Skin epidermis (tissue), 12 donors: Measurements from ENCODE around the gene RTKN2.
A peak's percentile ranks its signal among the peaks of the same experiment; 100 is the strongest.

Experiments
- H3K27ac ChIP-seq, 21 experiments: fragments of 200-600 bp; sonication (generic) in 11 of 21; one replicate each; pipeline ENCODE4 v1.5.0; 2020; ENCODE audit warnings: mild to moderate bottlenecking in 3 of 21, inconsistent platforms in 2 of 21, moderate library complexity in 2 of 21
- H3K4me3 ChIP-seq, 7 experiments: fragments of 200-600 bp; sonication (generic) in 2 of 7; one replicate each; pipeline ENCODE4 v1.5.0; 2020; ENCODE audit warnings: inconsistent platforms in 2 of 7, mild to moderate bottlenecking in 2 of 7, moderate library complexity in 1 of 7

RTKN2 gene

DNA sequence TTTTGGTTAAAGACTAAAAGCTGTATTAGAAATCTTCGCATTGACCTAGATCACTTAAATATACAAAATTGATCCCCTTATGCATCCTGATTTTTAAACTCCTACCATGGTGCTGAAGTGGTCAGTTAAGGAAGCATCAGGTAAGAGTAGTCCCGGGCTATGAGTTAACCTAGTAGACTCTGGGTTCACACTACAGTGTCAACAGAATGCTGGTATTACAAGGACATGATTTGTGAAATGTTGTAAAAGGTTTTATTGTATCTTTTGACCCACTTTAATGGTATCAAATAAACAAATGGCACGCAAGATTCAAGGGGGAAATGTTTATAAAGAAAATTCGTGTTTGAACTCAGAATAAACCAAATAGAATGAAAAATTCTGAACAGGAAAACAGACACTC is 36.8 kb downstream of the RTKN2 start:
- Histone ChIP-seq H3K27ac (peak overlapping the region in 7 of 21 experiments; percentile 3 to 80 (median 29)), H3K4me3 (no peak overlapping the region)

- Histone ChIP-seq H3K4me3 (no peak overlapping the region), H3K27ac (peak overlapping the region in 5 of 21 experiments; percentile 3 to 80 (median 29))
Measured at GRCh38 chr10:62231371-62231770, 37.3 kb downstream of the RTKN2 start.

DNA sequence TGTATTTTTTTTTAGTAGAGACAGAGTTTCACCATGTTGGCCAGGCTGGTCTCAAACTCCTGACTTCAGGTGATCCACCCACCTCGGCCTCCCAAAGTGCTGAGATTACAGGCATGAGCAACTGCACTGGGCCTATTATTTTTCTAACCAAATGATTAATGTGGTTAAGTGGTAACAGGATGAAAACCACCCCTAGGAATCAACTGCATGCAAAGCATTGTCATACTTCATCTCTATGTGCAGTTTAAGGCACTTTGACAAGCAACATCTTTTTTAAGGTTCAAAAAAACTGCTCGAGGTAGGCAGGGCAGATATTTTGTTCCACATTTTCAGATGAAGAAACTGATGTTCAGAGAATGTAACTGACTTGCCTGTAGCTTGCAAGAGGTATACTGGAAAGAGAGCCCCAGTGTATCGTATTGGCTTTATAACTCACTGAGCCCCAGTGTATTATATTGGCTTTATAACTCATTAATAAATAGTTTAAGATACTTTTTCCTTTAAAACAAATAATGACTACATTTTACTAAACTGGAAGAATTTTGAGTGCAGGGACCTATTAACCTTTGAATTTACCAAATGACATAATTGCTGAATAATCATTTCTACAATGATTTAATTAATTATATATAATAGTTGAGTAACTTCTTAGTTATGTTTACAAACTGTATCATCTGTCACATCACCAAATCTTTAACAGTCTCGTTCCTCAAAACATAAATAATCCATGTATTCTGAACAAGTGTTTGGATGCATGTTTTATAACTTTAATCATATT is 38.1 kb downstream of the RTKN2 start:
- peak overlapping the region in 4 of 21 experiments; percentile 9 to 60 (median 22) for H3K27ac ChIP-seq
- no peak overlapping the region for H3K4me3 ChIP-seq

DNA sequence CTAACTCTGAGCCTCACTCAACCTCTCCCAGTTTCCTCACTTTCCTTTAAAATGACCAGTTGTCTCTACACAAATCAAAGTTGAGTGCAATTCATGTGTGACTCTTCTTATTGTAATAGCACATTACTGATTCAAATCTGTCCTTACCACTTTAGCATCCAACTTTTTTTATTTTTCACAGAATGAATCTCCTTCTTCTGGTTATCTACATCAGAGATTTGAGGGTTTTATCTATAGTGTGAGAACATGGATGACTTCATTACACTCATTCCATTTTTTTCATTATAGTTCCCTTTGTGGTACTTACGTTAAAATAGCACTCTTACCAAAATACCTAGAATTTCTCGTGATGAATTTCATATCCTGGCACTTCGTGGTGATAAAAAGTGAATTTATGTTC is 43.3 kb downstream of the RTKN2 start:
- Histone ChIP-seq H3K4me3 (no peak overlapping the region), H3K27ac (peak overlapping the region in 1 of 21 experiments; percentile 1)

DNA sequence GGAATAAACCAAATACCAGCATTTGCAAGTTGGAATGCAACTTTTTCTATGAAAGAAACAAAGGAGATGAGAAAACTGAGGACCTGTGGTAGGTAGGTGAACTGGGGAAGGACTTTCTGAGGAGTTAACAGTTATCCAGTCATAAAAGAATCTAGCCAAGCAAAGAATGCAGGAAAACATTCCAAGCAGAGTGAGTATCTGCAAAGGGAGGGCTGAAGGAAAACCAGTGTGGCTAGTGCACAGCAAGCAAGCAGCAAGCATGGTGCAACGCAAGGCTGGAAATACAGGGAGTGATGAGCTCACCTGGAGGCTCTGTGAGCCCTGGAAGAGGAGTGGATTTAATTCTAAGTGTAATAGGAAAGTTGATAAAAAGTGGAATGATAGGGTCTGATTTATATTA is 44.0 kb downstream of the RTKN2 start:
- no peak overlapping the region for H3K4me3 ChIP-seq
- peak overlapping the region in 1 of 21 experiments; percentile 1 for H3K27ac ChIP-seq

DNA sequence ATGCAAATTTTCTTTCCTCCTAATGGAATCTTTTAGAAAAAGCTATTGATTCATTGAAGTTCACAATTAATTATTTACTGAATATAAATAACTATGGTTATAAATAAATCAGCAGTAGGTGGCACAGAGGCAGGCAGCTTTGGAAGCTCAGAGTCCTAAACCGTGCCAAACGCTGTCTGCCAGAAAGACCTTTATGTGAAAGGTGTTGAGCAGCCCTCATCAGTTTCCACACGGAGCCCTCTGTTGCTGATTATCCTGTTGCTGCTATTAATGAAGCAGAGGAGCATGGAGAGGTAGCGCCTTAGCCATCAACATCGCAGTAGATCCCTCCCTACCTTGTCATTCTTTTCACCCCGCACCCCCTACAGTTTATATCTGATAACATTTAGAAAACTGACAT is 51.0 kb downstream of the RTKN2 start:
- no peak overlapping the region for H3K27ac ChIP-seq
- H3K4me3 ChIP-seq: no peak overlapping the region

DNA sequence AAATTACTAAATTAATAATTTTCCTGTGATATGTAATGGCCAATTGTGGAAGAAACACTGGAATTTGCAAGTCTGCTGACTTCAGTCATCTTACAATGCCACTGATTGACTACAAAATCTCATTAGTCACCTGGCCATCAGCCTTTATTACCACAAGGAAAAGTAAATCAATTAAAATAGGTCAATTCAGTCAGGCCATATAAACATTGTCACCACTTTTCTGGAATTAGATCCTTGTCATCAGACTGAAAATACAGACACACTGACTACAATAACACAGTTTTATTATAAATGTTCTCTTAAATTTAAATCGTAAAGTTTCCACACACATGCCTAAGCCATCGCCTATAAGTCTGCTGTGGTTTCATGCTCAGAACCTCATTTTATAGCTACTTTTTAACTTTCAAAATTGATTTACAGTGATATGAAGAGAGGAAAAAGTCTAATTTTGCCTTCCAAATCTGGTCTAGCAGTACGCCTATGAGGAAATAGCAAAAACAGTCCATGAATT is 54.2 kb downstream of the RTKN2 start:
- Histone ChIP-seq H3K4me3 (no peak overlapping the region), H3K27ac (no peak overlapping the region)

DNA sequence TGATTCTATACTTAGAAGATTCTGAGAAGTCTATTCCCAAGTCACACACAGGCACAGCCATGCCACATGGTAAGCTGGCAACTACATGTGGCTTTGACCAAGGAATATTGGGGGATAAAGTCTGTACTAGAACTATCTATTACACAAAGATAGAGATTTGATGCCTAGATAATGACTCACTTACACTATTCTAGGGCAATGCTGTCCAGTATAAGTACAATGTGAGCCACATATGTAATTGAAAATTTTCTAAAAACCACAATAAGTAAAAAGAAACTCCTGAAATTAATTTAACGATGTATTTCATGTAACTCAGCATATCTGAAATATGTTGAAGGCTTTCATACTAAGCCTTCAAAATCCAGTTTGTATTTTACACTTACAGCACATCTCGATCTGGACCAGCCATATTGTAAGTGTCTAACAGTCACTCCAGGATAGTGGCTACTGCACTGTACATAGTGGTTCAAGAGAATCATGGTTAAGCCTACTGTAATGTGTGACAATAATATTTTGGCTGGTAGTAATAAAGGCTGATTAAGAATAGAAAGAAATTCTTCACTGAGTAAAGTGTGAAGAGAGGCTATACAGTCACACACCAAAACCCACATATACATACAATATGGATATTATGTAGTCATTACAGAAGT is 62.8 kb downstream of the RTKN2 start:
- Histone ChIP-seq H3K4me3 (no peak overlapping the region), H3K27ac (no peak overlapping the region)

- Histone ChIP-seq H3K27ac (peak overlapping the region in 3 of 21 experiments; percentile 13 to 38 (median 27)), H3K4me3 (no peak overlapping the region)
Measured at GRCh38 chr10:62199584-62199983, 69.1 kb downstream of the RTKN2 start.

DNA sequence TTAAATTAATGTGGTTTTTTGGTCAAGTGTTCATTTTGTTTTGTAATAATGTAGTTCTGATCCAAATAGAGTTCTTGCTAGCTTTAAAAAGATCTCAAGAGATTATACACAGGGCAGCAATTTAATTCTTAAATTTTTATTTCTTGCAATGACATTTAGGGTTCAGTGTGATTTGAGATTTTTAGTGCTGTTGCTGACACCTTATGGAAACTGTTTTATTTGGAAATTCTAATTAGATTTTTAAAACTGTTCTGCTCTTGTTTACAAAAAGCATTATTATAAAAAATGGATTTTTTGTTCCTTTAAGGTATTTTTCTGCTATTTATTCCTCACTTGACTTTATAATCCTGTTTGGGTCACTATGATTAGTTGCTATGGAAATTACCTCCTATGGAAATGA is 72.1 kb downstream of the RTKN2 start:
- Histone ChIP-seq H3K27ac (no peak overlapping the region), H3K4me3 (no peak overlapping the region)

DNA sequence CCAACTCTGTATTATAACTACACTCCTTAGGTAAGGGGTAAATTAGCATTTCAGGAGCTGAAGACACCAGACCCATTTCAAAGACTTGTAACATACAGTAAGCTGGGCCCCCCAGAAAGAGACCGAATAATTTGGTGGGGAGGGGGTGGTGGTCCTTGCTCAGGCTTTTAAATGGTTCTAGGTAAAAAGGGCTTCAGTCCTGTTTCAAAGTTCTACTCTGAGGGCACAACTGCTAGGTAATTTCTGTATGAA is 73.0 kb downstream of the RTKN2 start:
- Histone ChIP-seq H3K27ac (peak overlapping the region in 1 of 21 experiments; percentile 33), H3K4me3 (no peak overlapping the region)

DNA sequence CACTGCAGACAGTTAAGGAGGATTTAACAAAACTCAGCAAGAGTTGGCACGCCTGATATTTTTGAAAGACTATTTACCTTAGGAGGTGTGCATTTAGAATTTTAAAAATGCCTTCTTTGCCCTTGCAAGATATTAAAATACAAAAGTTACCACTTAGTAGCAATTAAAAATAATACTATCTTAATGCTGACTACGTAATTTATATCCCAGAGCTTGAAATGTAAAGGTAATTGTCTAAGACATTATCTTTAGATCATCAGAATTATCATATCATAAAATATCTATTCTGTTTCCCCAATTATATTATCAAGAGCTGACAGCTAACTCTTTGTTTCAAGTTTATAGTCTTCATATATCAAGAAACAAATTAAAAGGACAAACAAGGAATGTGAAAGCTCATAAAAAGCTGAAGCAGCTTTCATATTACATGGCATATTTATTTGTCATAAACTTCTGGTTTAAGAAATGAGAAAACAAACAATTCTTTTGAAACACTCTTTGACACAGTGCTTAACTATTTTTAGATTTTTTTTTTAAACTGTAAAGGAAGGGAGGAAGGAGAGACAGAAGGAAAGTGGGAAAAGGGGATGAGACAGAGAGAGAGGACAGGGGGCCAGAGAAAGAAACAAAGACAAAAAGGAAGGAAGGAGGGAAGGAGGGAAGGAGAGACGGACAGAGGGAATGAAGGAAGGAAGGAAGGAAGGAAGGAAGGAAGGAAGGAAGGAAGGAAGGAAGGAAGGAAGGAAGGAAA is 73.5 kb downstream of the RTKN2 start:
- Histone ChIP-seq H3K27ac (peak overlapping the region in 1 of 21 experiments; percentile 33), H3K4me3 (no peak overlapping the region)

DNA sequence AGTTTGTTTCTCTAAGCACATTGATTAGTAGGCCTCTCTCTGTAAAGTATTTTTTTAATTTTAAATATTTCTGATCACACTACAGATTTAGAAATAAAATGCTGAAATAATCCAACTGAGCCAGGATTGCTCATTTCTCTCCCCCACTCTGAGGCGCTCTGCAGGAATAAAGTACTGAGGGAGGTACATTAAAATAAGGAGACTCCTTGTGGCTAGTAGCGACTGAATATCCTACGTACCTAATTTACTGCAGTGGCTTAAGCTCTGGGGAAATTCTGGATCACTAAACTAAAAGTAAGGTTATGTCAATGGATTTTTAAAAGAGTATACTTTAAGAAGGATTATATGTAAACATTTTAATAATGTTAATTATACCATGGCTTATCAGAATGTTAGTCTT is 75.2 kb downstream of the RTKN2 start:
- Histone ChIP-seq H3K27ac (no peak overlapping the region), H3K4me3 (no peak overlapping the region)

DNA sequence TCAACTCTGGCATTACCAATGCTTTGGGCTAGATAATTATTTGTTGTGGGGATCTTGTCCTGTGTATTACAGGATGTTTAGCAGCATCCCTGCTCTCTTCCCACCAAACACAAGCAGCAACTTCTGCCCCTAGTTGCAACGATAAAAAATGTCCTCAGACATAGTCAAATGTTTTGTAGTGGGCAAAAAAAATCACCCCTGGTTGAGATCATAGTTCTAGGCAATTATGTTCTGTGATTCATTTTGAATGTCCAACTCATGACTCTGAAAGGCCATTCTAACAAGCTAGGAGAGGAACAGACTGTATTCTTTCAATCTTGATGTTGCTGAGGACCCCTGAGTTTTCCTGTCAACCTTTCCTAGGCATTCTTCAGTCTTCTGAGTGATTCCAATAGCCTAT is 79.5 kb downstream of the RTKN2 start:
- Histone ChIP-seq H3K4me3 (no peak overlapping the region), H3K27ac (no peak overlapping the region)

GRCh38 chr10:62188021-62188616 is 80.5 kb downstream of the RTKN2 start:
- peak overlapping the region in 1 of 21 experiments; percentile 45 for H3K27ac ChIP-seq
- no peak overlapping the region for H3K4me3 ChIP-seq

DNA sequence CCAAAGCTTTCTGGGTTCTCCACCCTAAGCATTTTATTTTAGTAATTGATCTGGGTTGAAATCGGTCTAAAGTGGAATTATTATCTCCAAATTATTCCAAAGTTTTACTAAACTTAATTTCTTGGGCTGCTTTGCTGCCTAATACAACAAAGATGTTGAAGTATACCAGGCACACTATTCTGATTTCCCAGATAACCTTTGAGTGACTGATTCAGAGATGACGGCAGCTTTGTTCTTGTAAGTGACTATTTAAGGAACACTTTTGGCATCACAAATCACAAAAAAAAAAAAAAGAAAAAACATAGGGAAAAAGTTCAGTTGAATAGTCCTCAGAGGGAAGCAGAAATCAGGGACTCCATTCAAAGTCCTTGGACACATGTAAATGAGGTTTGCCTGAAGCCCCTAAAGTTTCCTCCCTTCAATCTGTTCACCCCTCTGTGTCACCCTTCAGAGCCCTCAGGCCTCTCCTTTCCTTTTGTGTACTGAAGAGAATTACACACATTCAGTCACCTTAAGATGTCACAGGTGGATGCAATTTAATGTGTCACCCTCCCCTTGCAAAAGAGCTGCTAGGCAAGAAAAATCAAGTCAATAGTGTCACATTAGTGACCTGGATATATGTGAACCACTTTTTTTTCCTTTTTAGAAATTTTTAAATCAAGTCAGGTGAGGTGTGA is 81.5 kb downstream of the RTKN2 start:
- H3K4me3 ChIP-seq: no peak overlapping the region
- peak overlapping the region in 1 of 21 experiments; percentile 45 for H3K27ac ChIP-seq

DNA sequence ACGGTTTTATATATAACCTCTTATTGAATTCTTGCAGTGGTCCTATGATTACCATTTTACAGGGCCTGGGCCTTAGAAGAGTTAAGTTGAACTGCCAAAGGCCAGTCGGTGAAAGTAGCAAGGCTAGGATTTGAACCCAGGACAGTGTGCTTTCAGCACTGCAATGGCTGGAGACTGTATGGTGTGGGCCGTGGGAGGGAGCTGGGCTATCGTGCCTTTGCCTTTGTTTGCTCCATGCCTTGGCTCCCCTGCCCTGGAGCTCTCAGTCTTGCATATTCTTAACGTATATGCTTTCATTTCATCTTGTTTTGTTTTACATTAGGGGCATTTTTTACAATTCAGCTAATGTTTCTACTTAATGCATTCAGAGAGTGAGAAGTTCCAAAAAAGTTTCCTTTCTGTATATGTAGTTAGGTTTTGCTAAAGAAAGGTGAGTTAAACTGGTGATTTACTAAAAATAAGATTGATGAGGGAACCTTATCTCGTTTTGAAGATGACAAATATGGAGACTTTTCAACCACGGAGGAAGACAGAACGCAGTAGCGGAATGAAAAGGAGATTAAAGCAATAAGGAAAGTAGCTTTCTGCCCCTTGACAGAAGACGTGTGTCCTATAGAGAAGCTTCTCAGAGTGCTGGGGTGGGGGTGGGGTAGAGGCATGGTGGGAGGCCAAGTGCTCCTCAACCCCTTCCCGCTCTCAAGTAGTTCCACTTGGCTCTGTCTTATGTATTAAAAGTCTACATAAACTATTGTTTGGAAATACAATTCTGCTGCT is 82.5 kb downstream of the RTKN2 start:
- no peak overlapping the region for H3K4me3 ChIP-seq
- H3K27ac ChIP-seq: peak overlapping the region in 4 of 21 experiments; percentile 4 to 74 (median 54)

- H3K4me3 ChIP-seq: no peak overlapping the region
- H3K27ac ChIP-seq: peak overlapping the region in 9 of 21 experiments; percentile 7 to 74 (median 32)
Measured at GRCh38 chr10:62183857-62184795, 84.5 kb downstream of the RTKN2 start.
